IMR-90 (cell line): ENCODE data around the gene POLR2M. TPM values are rescaled to one million over a fixed set of nuclear protein-coding genes. Genes with fewer than 3 reads are reported as not detected.
A peak's percentile ranks its signal among the peaks of the same experiment; 100 is the strongest.

Experiments used
- ATAC-seq: fragments of 200-7000 bp; cut with Tn5 transposase; 2 replicates; pipeline ENCODE4 v1.9.1; 2020; ENCODE audit warnings: low read depth, mild to moderate bottlenecking, moderate library complexity
- BruUV-seq: library from RNA; stranded (reverse); fragments of 400-500 nt; replicated peaks from 2 replicates; lab custom pipeline; 2021; lab: Mats Ljungman, UMichigan
- CTCF ChIA-PET: fragments of 300-600 bp; formaldehyde crosslinking; extraction: SDS; loops from one replicate; lab custom pipeline; 2021; ENCODE audit warnings: antibody characterized with exemption; lab: Yijun Ruan, JAX
- POLR2A ChIA-PET: fragments of 300-600 bp; sonication (Branson Sonifier 250); formaldehyde crosslinking; loops from one replicate; lab custom pipeline; 2022; ENCODE audit warnings: antibody characterized with exemption; ENCODE audit not compliant: unreplicated experiment; lab: Charles Lee
- DNase-seq: peaks from one replicate; pipeline ENCODE4 v3.0.0; 2013
- H2AFZ ChIP-seq: replicated peaks from 2 replicates; pipeline ENCODE3; 2013; ENCODE audit warnings: low read length, mild to moderate bottlenecking; ENCODE audit not compliant: poor library complexity
- H2AK5ac ChIP-seq: 2 replicates; pipeline ENCODE4 v1.6.1; 2013; ENCODE audit warnings: low read depth, low read length, inconsistent platforms
- H2AK9ac ChIP-seq: replicated peaks from 2 replicates; pipeline ENCODE3; 2013; ENCODE audit warnings: mild to moderate bottlenecking, low read depth, low read length, moderate library complexity; ENCODE audit not compliant: poor library complexity
- H2BK120ac ChIP-seq: 2 replicates; pipeline ENCODE4 v1.6.1; 2013; ENCODE audit warnings: low read depth, low read length, inconsistent platforms
- H2BK15ac ChIP-seq: 3 replicates; pipeline ENCODE4 v1.6.1; 2013; ENCODE audit warnings: low read depth, low read length, inconsistent platforms
- H2BK20ac ChIP-seq: 2 replicates; pipeline ENCODE4 v1.6.1; 2013; ENCODE audit warnings: low read depth, mild to moderate bottlenecking, inconsistent platforms, low read length, moderate library complexity
- H2BK5ac ChIP-seq: 2 replicates; pipeline ENCODE4 v1.6.1; 2013; ENCODE audit warnings: mild to moderate bottlenecking, low read depth, low read length, inconsistent platforms; ENCODE audit not compliant: poor library complexity, severe bottlenecking
- H3K14ac ChIP-seq: replicated peaks from 2 replicates; pipeline ENCODE4 v1.6.1; 2013; ENCODE audit warnings: low read depth, low read length, inconsistent platforms
- H3K18ac ChIP-seq: 2 replicates; pipeline ENCODE4 v1.6.1; 2013; ENCODE audit warnings: low read depth, low read length, control low read depth
- H3K23ac ChIP-seq: 2 replicates; pipeline ENCODE4 v1.6.1; 2013; ENCODE audit warnings: low read depth, low read length, inconsistent platforms
- H3K27ac ChIP-seq: 2 replicates; pipeline ENCODE4 v1.5.1; 2013; ENCODE audit warnings: mild to moderate bottlenecking, control low read depth, low read length; ENCODE audit not compliant: insufficient read depth
- H3K27me3 ChIP-seq: 2 replicates; pipeline ENCODE4 v1.6.1; 2013; ENCODE audit warnings: low read length; ENCODE audit not compliant: control insufficient read depth, insufficient read depth
- H3K36me3 ChIP-seq: 2 replicates; pipeline ENCODE4 v1.6.1; 2013; ENCODE audit warnings: low read length, mixed read lengths; ENCODE audit not compliant: control insufficient read depth, insufficient read depth
- H3K4ac ChIP-seq: 2 replicates; pipeline ENCODE4 v1.6.1; 2013; ENCODE audit warnings: low read depth, low read length, inconsistent platforms
- H3K4me1 ChIP-seq: 2 replicates; pipeline ENCODE4 v1.6.1; 2013; ENCODE audit warnings: low read length, mixed read lengths; ENCODE audit not compliant: control insufficient read depth, insufficient read depth
- H3K4me2 ChIP-seq: 2 replicates; pipeline ENCODE4 v1.6.1; 2013; ENCODE audit warnings: low read depth, mild to moderate bottlenecking, control low read depth, low read length, moderate library complexity
- H3K4me3 ChIP-seq: 2 replicates; pipeline ENCODE4 v1.5.1; 2013; ENCODE audit warnings: low read depth, mild to moderate bottlenecking, control low read depth, low read length, moderate library complexity; ENCODE audit not compliant: insufficient read depth
- H3K56ac ChIP-seq: 2 replicates; pipeline ENCODE4 v1.6.1; 2013; ENCODE audit warnings: low read length, inconsistent platforms; ENCODE audit not compliant: insufficient read depth; ENCODE audit errors: extremely low read depth
- H3K79me1 ChIP-seq, 2 experiments: 2 replicates each; pipeline ENCODE4 v1.6.1; 2013; ENCODE audit warnings: low read length in 2 of 2, inconsistent platforms in 1 of 2, low read depth in 1 of 2
- H3K9ac ChIP-seq: 2 replicates; pipeline ENCODE4 v1.6.1; 2013; ENCODE audit warnings: low read depth, low read length, control low read depth
- H3K9me1 ChIP-seq: 2 replicates; pipeline ENCODE4 v1.6.1; 2013; ENCODE audit warnings: low read length, inconsistent platforms; ENCODE audit not compliant: insufficient read depth
- H3K9me3 ChIP-seq: 2 replicates; pipeline ENCODE4 v1.6.1; 2013; ENCODE audit warnings: low read length; ENCODE audit not compliant: control insufficient read depth, insufficient read depth
- H4K20me1 ChIP-seq: 2 replicates; pipeline ENCODE4 v1.6.1; 2013; ENCODE audit warnings: low read length, inconsistent platforms; ENCODE audit not compliant: insufficient read depth
- H4K5ac ChIP-seq: 2 replicates; pipeline ENCODE4 v1.6.1; 2013; ENCODE audit warnings: mild to moderate bottlenecking, low read depth, low read length, control low read depth
- H4K8ac ChIP-seq, 2 experiments: 2 replicates each; pipeline ENCODE4 v1.6.1; 2013; ENCODE audit warnings: low read depth in 2 of 2, low read length in 2 of 2, control low read depth in 1 of 2, inconsistent platforms in 1 of 2
- H4K91ac ChIP-seq: 2 replicates; pipeline ENCODE4 v1.6.1; 2013; ENCODE audit warnings: low read depth, low read length, inconsistent platforms; ENCODE audit not compliant: insufficient read depth
- CTCF ChIP-seq: conservative IDR thresholded peaks from 2 replicates; pipeline ENCODE4 v1.5.1; 2012; ENCODE audit warnings: mild to moderate bottlenecking, low read depth, low read length, improper control_type of control experiment
- ELK1 ChIP-seq: fragments of 150-350 bp; IDR thresholded peaks from 2 replicates; pipeline ENCODE4 v1.6.1; 2016; ENCODE audit warnings: low read depth, mild to moderate bottlenecking, low read length, moderate library complexity, borderline replicate concordance
- FOS ChIP-seq: fragments of 150-350 bp; IDR thresholded peaks from 2 replicates; pipeline ENCODE4 v1.6.1; 2016; ENCODE audit warnings: low read depth, low read length
- MAFK ChIP-seq: IDR thresholded peaks from 2 replicates; pipeline ENCODE4 v1.6.1; 2012; ENCODE audit warnings: low read depth, low read length, improper control_type of control experiment
- MAZ ChIP-seq: IDR thresholded peaks from 2 replicates; pipeline ENCODE4 v1.6.1; 2012; ENCODE audit warnings: low read depth, mild to moderate bottlenecking, low read length, improper control_type of control experiment, moderate library complexity, borderline replicate concordance
- POLR2A ChIP-seq: IDR thresholded peaks from 2 replicates; pipeline ENCODE4 v1.6.1; 2012; ENCODE audit warnings: mild to moderate bottlenecking, low read depth, low read length
- RFX5 ChIP-seq: IDR thresholded peaks from 2 replicates; pipeline ENCODE4 v1.8.0; 2012; ENCODE audit warnings: low read depth, mild to moderate bottlenecking, low read length, moderate library complexity
- SMC3 ChIP-seq: fragments of 150-350 bp; IDR thresholded peaks from 2 replicates; pipeline ENCODE4 v1.6.1; 2016; ENCODE audit warnings: low read depth, mild to moderate bottlenecking, antibody characterized with exemption, low read length, moderate library complexity
- USF2 ChIP-seq: fragments of 150-350 bp; IDR thresholded peaks from 2 replicates; pipeline ENCODE4 v1.6.1; 2017; ENCODE audit warnings: mild to moderate bottlenecking, antibody characterized with exemption, low read length, low read depth
- WGBS, 2 experiments: methylation state at CpG; one replicate each; pipeline versions ENCODE4 v1.1.5 to v1.1.7; 2013; ENCODE audit warnings: missing lambda C conversion rate in 2 of 2; ENCODE audit not compliant: insufficient read length in 1 of 2; ENCODE audit errors: extremely low coverage in 2 of 2; 5-methylcytosine and 5-hydroxymethylcytosine counted together
- dilution Hi-C: fragments of 300-500 bp; cut with HindIII; formaldehyde crosslinking; loops from one replicate; pipeline ENCODE4 v1.14.3; 2018; ENCODE audit warnings: low sequenced_read_pairs; ENCODE audit not compliant: unreplicated experiment
- in situ Hi-C: fragments of 300-500 bp; cut with MboI; formaldehyde crosslinking; loops from 3 replicates; pipeline ENCODE4 v1.14.3; 2019; ENCODE audit warnings: low sequenced_read_pairs, inconsistent platforms, mixed read lengths
- intact Hi-C: fragments of 100-400 bp; cut with micrococcal nuclease; formaldehyde crosslinking; loops from 2 replicates; pipeline ENCODE4 v1.10.0; 2022
- polyA plus RNA-seq, 3 experiments: library from polyadenylated mRNA; depleted of rRNA; stranded (reverse); fragments of >200 nt; gene quantifications; 2 replicates each; pipeline ENCODE4 v1.2.3, GENCODE V29; 2012; ENCODE audit warnings: low replicate concordance in 1 of 3
- total RNA-seq: library from RNA; depleted of rRNA; stranded (reverse); fragments of >200 nt; gene quantifications from 2 replicates; pipeline ENCODE4 v1.2.3, GENCODE V29; 2012

POLR2M gene
- total and polyA plus RNA-seq, 2 of the 4 experiments (the other 2 are of a cell fraction): 60.8 to 117 TPM

- no peaks in the 10 kb centered on the region for H3K36me3 ChIP-seq
- H3K4me3 ChIP-seq: no peak overlapping the region
- ChIA-PET CTCF (no interaction called here), POLR2A (no interaction called here)
- 100% methylated on average over 1 of the region's 8 CpGs; no CpG with 5 or more reads in 1 of the 2 experiments for WGBS, 2 experiments
- H3K4me2 ChIP-seq: no peak overlapping the region
- no peak overlapping the region for H3K4ac ChIP-seq
- no peak overlapping the region for H2AK5ac ChIP-seq
- no peak overlapping the region for H4K91ac ChIP-seq
- H2AFZ ChIP-seq: no peak overlapping the region
- no peak overlapping the region for H3K14ac ChIP-seq
- no peaks in the 10 kb centered on the region for H3K4me1 ChIP-seq
- H3K9ac ChIP-seq: no peak overlapping the region
- no peak overlapping the region for H3K23ac ChIP-seq
- no peaks in the 10 kb centered on the region for H3K79me1 ChIP-seq
- H2BK5ac ChIP-seq: no peak overlapping the region
- ATAC-seq (no peak), DNase-seq (peak; percentile 28)
- H2BK20ac ChIP-seq: no peak overlapping the region
- no peak overlapping the region for H3K18ac ChIP-seq
- no peak for TF ChIP-seq POLR2A
- no peak for TF ChIP-seq RFX5
- no peak for TF ChIP-seq SMC3
- TF ChIP-seq MAFK: no peak
- no peak for TF ChIP-seq USF2
- no peak for TF ChIP-seq CTCF
- TF ChIP-seq ELK1: no peak
- TF ChIP-seq MAZ: no peak
- no peak for TF ChIP-seq FOS
- H4K5ac ChIP-seq: no peak overlapping the region
- no peaks in the 10 kb centered on the region for H3K27me3 ChIP-seq
- H2BK15ac ChIP-seq: no peak overlapping the region
- no peak overlapping the region for H2BK120ac ChIP-seq
- no peak overlapping the region for H2AK9ac ChIP-seq
- no peak overlapping the region for H4K8ac ChIP-seq
- BruUV-seq: no TSS peak
- in situ Hi-C loops (no loop called here), dilution Hi-C loops (no loop called here), intact Hi-C loops (no loop called here)
- no peak overlapping the region for H3K27ac ChIP-seq
- no peaks in the 10 kb centered on the region for H3K9me3 ChIP-seq
- no peak overlapping the region for H3K56ac ChIP-seq
- peaks cover 2% of the 10 kb centered on the region; the same call in 1 of the 2 replicates for H3K9me1 ChIP-seq
- no peaks in the 10 kb centered on the region for H4K20me1 ChIP-seq
Observed at GRCh38 chr15:57728436-57728835, 21.9 kb downstream of the POLR2M start.
